Memory B cell (primary cell): ENCODE data around the gene PLVAP.

Experiments
- ATAC-seq: fragments of 150-1000 bp; cut with Tn5 transposase; 2 replicates; pipeline ENCODE4 v1.10.0; 2021; ENCODE audit warnings: low read depth, mild to moderate bottlenecking, moderate library complexity
- DNase-seq, 2 donors: peaks; one replicate each; pipeline ENCODE4 v3.0.0; 2022; ENCODE audit warnings: low spot score in 2 of 2
- H3K27ac Mint-ChIP-seq: one replicate; pipeline ENCODE4 v1.8.0; 2022; ENCODE audit warnings: mild to moderate bottlenecking, moderate library complexity, mixed read lengths
- H3K27me3 Mint-ChIP-seq: one replicate; pipeline ENCODE4 v1.8.0; 2022; ENCODE audit warnings: mixed read lengths
- H3K36me3 Mint-ChIP-seq: one replicate; pipeline ENCODE4 v1.8.0; 2022; ENCODE audit warnings: mild to moderate bottlenecking, mixed read lengths
- H3K4me1 Mint-ChIP-seq: one replicate; pipeline ENCODE4 v1.8.0; 2022; ENCODE audit warnings: mixed read lengths
- H3K4me3 Mint-ChIP-seq: one replicate; pipeline ENCODE4 v1.8.0; 2022; ENCODE audit warnings: mild to moderate bottlenecking, moderate library complexity, mixed read lengths
- H3K9me3 Mint-ChIP-seq: one replicate; pipeline ENCODE4 v1.8.0; 2022; ENCODE audit warnings: mixed read lengths

PLVAP gene

DNA sequence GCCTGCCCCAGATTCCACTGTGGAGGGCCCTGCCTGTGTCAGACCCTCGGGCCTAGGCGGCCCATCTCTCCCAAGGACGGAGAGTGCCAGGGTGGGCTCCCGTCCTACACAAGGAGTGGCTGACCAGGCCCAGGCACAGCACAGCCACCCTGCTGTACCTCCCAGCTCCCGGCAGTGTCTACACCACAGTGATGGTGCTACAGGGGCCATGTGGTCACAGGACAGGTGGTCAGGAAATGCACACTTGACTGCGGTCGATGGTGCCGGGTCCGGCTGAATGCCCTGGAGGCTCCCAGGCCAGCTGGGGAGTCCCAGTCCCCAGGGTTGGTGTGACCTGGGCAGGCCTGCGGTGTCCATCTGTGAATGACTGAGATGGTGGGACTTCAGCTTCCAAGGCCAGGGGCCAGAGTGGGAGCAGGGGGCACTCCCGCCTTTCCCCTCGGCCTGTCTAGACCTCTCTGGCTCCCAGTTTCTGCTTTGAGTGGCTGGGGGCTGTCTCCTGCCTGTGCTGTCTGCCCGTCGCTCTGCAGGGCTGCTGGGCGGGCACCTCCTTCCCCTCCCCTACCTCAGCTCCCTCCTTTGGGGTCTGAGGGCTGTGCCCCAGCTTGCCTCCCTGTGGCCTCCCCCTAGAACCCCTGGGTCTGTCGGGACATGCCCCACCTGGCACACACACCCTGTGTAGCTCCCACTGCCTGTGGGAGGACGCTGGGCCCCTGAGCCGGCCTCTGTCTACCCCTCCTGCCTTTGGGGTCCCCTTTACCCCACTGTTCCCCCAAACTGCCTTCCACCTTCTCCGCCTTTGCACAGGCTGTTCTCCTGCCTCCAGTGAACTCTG is 55.3 kb downstream of the PLVAP start:
- peaks cover 16% of the 10 kb centered on the region for H3K36me3 Mint-ChIP-seq
- H3K4me1 Mint-ChIP-seq = no peaks in the 10 kb centered on the region
- H3K27ac Mint-ChIP-seq = no peak overlapping the region
- H3K9me3 Mint-ChIP-seq = no peaks in the 10 kb centered on the region
- H3K27me3 Mint-ChIP-seq = no peaks in the 10 kb centered on the region
- no peak for DNase-seq
- H3K4me3 Mint-ChIP-seq = no peak overlapping the region
- no peak for ATAC-seq

DNA sequence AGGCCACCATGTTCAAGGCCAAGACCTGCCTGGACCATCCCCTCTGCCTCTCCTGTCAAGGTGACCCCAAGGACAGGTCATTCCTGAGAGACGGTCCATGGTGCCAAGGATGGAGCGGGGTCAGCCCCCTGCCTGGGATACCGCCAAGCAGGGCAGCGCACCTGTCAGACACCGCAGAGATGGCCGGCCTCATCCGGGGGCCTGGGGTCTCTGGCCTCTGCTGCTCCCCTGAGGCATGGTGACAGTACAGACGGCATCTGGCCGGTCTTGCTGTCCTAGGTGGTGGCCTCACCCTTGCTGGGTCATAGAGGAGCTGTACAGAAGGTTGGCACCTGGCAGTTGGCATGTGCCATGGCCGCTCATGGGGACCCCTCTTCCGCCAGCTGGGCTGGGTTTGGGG is 56.7 kb downstream of the PLVAP start:
- DNase-seq (no peak), ATAC-seq (no peak)
- no peaks in the 10 kb centered on the region for H3K9me3 Mint-ChIP-seq
- no peaks in the 10 kb centered on the region for H3K27me3 Mint-ChIP-seq
- no peak overlapping the region for H3K4me3 Mint-ChIP-seq
- no peaks in the 10 kb centered on the region for H3K4me1 Mint-ChIP-seq
- H3K27ac Mint-ChIP-seq = no peak overlapping the region
- peaks cover 23% of the 10 kb centered on the region for H3K36me3 Mint-ChIP-seq

DNA sequence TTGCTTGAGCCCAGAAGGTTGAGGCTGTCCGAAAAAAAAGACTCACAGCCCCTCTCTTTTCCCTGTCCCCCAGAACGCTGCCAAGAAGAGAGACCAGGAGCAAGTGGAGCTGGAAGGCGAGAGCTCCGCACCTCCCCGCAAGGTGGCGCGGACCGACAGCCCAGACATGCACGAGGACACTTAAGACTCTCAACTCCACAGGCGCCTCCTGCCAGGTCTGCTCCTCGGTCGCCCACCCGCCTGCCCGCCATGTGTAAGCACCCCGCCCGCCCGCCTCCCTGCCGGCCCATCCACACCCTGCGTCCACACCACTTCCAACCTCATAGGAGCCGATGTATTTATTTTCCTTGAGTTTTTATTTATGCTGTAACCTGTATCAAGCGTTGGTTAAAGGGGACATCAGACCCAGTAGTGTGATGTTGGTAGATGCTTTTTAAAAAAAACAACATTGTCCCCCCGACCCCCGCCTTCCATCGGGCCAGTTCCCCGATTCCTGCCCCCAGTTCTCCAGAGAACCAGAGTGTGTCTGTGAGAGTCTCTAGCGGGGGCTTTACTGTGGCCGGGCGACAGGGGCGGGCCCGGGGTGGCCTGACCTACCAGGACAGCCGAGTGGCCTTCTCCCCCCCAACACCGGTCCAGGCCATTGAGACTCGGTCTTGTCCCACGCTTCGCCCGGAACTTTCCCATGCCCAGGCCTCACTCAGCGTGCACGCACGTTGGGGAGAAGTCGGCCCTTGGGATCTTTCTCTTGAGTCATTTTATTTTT is 57.5 kb downstream of the PLVAP start:
- H3K27ac Mint-ChIP-seq = no peak overlapping the region
- H3K27me3 Mint-ChIP-seq = no peaks in the 10 kb centered on the region
- no peak overlapping the region for H3K4me3 Mint-ChIP-seq
- no peaks in the 10 kb centered on the region for H3K9me3 Mint-ChIP-seq
- H3K4me1 Mint-ChIP-seq = no peaks in the 10 kb centered on the region
- peaks cover 23% of the 10 kb centered on the region for H3K36me3 Mint-ChIP-seq
- DNase-seq = no peak
- ATAC-seq = no peak

DNA sequence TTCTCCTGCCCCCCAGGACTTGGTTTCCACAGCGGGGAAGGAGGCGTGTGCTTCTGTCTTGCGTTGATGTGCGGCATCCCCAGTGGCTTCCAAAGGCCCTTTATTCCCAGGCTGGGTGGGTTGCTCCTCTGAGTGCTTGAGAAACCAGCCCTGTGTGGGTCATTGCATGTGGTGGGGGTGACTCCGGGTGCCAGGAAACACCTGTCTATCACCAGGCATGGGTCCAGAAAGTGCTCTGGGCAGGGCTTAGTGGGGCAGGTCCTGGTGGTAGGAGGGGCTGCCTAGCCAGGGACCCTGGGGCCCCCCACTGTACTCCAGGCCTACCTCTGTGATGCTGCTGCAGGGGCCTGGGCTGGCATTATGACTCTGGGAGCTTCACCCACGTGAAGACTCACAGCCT is 58.2 kb downstream of the PLVAP start:
- no peaks in the 10 kb centered on the region for H3K4me1 Mint-ChIP-seq
- H3K36me3 Mint-ChIP-seq = peaks cover 26% of the 10 kb centered on the region
- H3K4me3 Mint-ChIP-seq = no peak overlapping the region
- ATAC-seq (no peak), DNase-seq (no peak)
- no peak overlapping the region for H3K27ac Mint-ChIP-seq
- no peaks in the 10 kb centered on the region for H3K9me3 Mint-ChIP-seq
- H3K27me3 Mint-ChIP-seq = no peaks in the 10 kb centered on the region

DNA sequence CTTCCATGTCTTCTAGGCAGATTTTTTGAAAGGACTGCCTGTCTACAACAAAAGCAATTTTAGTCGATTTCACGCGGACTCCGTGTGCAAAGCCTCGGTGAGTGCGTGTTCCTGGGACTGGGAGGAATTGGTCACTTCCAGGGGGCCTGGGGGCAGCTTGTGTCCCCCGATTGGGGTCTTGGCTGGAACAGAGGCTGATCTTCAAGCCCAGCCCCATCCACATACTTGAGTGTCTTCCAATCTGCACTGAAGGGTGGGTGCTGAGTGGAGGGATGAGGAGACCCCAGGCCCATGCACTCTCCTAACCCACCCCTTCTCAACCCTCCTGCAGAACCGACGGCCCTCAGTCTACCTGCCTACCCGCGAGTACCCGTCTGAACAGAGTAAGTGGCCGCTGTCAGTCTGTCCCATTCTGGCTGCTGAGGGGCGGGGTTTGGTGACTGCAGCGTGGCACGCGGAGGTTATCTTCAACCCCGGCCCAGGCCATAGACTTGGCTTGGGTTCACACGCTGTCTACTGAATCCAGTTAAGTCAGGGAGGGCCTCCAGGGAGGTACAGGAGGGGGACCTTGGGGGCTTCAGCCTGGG is 63.0 kb downstream of the PLVAP start:
- no peak for DNase-seq
- H3K36me3 Mint-ChIP-seq = peaks cover 21% of the 10 kb centered on the region

DNA sequence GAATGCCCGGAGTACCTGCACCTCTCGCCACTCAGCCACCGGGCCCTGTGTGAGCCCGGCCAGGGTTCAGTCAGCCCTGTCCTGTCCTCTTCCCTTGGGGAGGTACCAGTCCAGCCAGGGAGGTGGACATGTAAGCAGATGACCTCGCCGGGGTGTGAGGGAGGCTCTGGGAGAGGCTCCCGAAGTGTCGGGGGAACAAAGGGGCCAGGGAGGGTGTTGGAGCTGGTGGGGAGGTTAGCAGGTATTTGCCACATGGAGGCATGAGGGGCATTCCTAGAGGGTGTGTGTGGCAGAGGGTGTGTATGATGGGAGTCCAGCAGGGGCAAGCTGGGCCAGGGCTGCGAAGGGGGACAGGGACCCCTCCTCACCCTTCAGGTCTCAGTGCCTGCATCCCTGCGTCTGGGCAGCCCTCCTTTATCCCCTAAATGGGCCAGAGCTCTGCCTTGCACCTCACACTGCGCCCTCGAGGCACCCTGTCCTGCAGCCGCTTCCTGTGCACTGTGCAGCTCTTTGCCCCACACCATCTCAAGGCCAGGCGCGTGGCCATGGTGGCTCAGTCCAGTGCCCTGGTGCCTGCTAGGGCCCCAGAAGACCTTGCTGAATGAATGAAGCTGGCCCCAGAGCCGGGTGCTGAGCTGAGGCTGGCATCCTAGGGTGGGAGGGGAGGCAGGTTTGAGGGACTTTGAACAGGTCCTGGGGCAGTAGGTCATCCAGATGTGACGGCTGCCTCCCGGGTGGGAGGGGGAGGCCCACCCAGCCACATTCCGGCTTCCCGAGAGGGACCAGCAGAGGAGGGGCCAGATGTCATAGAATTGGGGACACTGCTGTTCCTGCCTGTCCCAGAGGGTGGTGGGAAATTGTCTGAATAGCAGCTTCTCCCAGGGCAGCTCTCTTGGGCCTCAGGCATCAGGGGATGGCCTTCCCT is 64.7 kb downstream of the PLVAP start:
- H3K27ac Mint-ChIP-seq = no peak overlapping the region
- H3K36me3 Mint-ChIP-seq = peaks cover 18% of the 10 kb centered on the region
- H3K9me3 Mint-ChIP-seq = no peaks in the 10 kb centered on the region
- DNase-seq (no peak), ATAC-seq (no peak)
- no peaks in the 10 kb centered on the region for H3K27me3 Mint-ChIP-seq
- H3K4me1 Mint-ChIP-seq = peaks cover 25% of the 10 kb centered on the region
- H3K4me3 Mint-ChIP-seq = no peak overlapping the region

More for the DNA sequence above, 63.0 kb downstream of the PLVAP start:
- Mint-ChIP-seq H3K4me3 (no peak overlapping the region), H3K4me1 (peaks cover 18% of the 10 kb centered on the region), H3K27ac (no peak overlapping the region), H3K27me3 (no peaks in the 10 kb centered on the region), H3K9me3 (no peaks in the 10 kb centered on the region)
- ATAC-seq = no peak

DNA sequence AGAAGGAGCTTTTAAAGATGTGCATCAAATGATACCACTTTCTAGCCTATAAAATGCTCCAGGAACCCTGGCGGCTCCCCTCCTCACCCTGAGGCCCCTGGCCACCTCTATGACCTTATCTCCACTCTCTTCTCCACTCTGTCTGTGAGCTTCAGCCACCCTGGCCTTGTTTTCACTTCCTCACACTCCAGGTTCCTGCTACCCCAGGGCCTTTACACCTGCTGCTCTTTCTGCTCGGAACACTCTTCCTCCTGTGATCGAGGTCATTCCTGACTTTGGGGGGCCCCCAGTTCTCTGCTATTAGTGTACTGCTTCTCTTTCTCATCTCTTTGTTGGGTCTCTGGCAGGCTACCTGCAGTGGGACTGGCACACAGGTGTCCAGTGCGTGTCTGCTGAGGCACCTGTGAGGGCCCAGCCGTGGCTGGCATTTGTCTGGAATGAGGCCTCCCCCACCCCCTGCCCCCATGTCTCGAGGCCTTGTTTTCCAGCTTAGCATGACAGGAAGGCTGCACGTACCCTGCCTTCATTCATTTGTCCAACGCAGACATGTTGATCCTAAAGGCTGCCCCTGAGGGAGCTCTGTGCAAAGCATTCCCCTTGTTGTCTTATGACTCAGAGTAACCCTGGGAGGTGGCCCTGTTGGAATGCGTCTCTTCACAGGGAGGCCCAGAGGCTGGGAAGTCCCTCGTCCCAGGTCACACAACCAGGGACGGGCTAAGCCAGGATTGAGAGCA is 65.5 kb downstream of the PLVAP start:
- H3K9me3 Mint-ChIP-seq = no peaks in the 10 kb centered on the region
- H3K4me3 Mint-ChIP-seq = peak overlapping the region; percentile 64
- no peak for ATAC-seq
- H3K27ac Mint-ChIP-seq = no peak overlapping the region
- peaks cover 25% of the 10 kb centered on the region for H3K4me1 Mint-ChIP-seq
- no peak for DNase-seq
- H3K27me3 Mint-ChIP-seq = no peaks in the 10 kb centered on the region
- peaks cover 18% of the 10 kb centered on the region for H3K36me3 Mint-ChIP-seq

DNA sequence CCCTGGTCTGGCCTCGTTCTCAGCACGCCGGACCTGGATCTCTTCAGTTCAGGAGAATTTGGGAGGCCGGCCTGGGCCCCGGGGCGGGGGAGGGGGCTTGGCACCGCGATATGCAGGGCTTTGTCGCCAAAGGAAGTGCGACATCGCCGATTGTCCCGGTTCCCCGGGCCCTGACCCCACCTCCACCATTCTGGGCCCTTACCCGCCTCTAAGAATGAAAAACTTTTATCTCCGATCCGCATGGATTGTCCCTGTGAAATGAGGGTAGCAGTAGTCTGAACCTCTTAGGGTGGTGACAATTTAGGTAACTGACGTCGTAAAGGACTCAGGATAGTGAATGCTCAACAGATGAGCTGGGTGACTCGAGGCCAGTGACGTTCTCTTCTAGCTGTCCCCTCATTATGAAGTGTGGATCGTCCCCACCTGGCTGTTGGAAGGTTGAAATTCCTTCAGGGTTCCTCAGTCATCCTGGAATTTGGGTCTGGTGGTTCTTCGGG is 67.1 kb downstream of the PLVAP start:
- H3K4me1 Mint-ChIP-seq = peaks cover 28% of the 10 kb centered on the region

DNA sequence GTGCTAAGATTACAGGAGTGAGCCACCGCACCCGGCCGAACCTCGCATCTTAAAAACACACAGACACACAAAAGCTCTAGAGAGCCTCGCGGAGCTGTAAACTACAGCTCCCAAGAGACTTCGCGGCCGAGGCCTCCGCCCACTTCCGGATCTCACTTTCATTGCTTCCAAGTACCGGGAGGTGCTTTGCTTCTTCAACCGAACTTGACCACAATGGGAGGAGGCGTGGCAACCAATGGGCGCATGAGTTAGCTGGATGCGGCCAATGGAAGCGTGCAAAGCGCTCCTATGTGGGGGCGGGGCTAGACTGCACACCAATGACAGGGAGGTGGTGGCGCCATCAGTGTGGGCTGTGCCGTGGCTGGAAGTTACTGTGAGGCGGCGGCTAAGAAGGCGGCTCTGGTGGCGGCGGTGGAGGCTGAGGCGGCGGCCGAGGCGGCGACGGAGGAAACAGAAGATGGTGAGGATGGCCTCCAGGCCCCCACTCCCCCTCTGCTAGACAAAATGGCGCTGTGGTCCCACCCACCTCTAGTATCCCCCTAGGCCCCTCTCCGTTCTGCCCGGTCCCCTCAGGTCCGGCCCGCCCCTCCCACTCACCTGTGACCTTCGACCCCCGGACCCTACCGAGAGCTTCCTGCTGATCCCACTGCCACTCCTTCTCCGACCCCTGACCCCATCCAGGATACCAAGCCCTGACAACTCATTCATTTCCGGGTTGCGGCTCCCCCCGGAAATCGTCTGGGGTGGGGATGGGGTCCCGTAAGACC is 67.8 kb downstream of the PLVAP start, which contains the start of gene DDA1:
Gene DDA1, plus strand, starts transcription at position 366 of the 767 bp plus-strand sequence. Its CDS starts 92 bp downstream, at position 458.
- ATAC-seq = peak; percentile 73
- H3K4me1 Mint-ChIP-seq = peaks cover 31% of the 10 kb centered on the region
- peak within 1 kb of the TSS; percentile 95 for H3K4me3 Mint-ChIP-seq
- no peaks in the 10 kb centered on the region for H3K27me3 Mint-ChIP-seq
- no peaks in the 10 kb centered on the region for H3K9me3 Mint-ChIP-seq
- peak within 1 kb of the TSS; percentile 83 for H3K27ac Mint-ChIP-seq
- H3K36me3 Mint-ChIP-seq = peaks cover 11% of the 10 kb centered on the region
- DNase-seq = peak; percentile 81 to 97

More for the DNA sequence above, 67.1 kb downstream of the PLVAP start:
- H3K4me3 Mint-ChIP-seq = peak overlapping the region; percentile 95
- peak overlapping the region; percentile 83 for H3K27ac Mint-ChIP-seq
- peaks cover 11% of the 10 kb centered on the region for H3K36me3 Mint-ChIP-seq
- no peak for ATAC-seq
- DNase-seq = no peak
- H3K9me3 Mint-ChIP-seq = no peaks in the 10 kb centered on the region
- no peaks in the 10 kb centered on the region for H3K27me3 Mint-ChIP-seq

DNA sequence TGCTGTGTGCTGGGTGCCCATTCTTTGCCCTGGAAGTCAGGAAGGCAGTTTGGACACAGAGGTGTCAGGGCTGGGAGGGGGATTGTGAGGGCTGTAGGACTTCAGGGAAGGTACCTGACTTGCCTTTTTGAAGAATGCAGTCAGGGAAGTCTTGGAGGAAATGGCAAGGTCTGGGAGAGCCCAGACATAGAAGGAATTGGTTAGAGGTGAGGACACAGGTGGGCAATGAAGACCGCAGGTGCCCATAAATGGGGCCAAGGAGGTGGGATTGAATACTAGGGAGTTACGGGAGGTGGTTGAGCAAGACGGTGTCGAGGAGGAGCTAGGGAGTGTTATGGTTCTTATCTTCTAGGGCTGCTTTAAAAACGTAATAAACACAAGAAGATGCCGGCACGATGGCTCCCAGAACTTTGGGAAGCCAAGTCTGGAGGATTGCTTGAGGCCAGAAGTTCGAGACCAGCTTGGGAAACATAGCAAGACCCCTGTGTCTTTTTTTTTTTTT is 69.2 kb downstream of the PLVAP start:
- Mint-ChIP-seq H3K4me3 (peak overlapping the region; percentile 40), H3K36me3 (peaks cover 4% of the 10 kb centered on the region), H3K4me1 (peaks cover 34% of the 10 kb centered on the region), H3K27ac (no peak overlapping the region), H3K27me3 (no peaks in the 10 kb centered on the region), H3K9me3 (no peaks in the 10 kb centered on the region)
- DNase-seq (no peak), ATAC-seq (no peak)

DNA sequence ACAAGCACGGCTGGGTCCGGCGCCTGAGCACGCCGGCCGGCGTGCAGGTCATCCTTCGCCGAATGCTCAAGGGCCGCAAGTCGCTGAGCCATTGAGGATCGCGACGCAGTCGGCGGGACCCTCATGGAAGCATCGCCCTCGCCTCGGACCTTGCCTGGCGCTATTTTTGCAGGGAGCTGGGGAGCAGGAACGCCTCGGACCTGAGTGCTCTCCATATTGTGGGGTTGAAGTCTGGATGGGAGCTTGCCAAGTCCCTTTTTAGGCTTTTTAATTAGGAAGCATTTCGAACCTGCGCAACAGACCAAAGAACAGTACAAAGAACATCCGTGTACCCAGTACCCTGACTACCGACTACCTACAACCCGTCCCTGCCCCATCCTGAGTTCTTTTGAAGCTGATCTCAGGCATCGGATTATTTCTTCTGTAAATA is 70.8 kb downstream of the PLVAP start:
- no peaks in the 10 kb centered on the region for H3K36me3 Mint-ChIP-seq
- H3K9me3 Mint-ChIP-seq = no peaks in the 10 kb centered on the region
- peaks cover 35% of the 10 kb centered on the region for H3K4me1 Mint-ChIP-seq
- peak overlapping the region; percentile 87 for H3K4me3 Mint-ChIP-seq
- ATAC-seq (no peak), DNase-seq (no peak)
- peak overlapping the region; percentile 80 for H3K27ac Mint-ChIP-seq
- no peaks in the 10 kb centered on the region for H3K27me3 Mint-ChIP-seq
